Measurements from ENCODE around the gene PSAP.

GRCh38 chr10:71784679-71785272 lies 66.3 kb downstream of the PSAP start:
- TF ChIP-seq EZH2 (IDR thresholded peaks at IDR 0.05; ENCODE audit: low read depth) (no peak), CTCF (conservative IDR thresholded peaks at IDR 0.05) (no peak)
